Jurkat, Clone E6-1 (cell line): ENCODE measurements around the gene TMEM106B.

Experiments used
- DNase-seq: peaks from one replicate; pipeline ENCODE4 v3.0.0-alpha.2; 2011; ENCODE audit warnings: low read depth, low spot score
- H3K4me3 ChIP-seq: 2 replicates; pipeline ENCODE4 v1.5.1; 2011; ENCODE audit warnings: mild to moderate bottlenecking, low read length, control low read depth, moderate library complexity

TMEM106B gene

DNA sequence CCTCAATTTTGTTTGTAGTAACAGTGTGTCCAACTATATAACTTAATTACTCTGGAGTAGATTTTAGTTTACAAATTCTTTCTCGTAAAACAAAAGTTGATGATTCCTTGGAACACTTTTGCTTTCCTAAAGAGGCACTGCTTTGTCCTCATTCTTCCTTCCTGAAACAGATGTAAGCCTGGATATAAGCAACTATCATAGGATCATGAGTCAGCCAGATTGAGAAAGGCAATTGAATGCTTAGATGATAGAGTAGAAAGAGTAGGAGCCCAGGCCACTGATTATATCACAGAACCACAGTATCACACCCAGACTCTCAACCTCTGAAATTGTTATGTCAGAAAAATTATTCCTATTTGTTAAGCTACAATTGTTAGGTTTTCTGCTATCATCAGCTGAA lies 69.9 kb downstream of the TMEM106B start:
- no peak overlapping the region for H3K4me3 ChIP-seq

DNA sequence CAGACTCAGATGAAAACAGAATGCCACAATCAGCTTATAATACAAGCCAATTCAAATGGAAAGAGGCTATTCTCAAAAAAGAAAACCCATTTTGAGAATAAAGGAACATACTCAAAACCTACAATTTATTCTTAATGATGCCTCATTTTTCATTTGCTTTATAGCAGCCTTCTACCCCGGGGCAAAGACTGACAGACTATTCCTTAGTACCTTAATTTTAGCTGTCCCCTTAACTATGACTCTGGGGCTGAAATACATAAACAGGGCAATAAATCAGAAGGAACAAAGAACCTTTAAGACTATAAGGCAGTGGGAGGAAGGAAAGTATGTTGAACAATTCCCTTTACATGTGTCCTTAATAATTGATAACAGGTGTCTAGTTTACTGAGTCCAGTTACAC lies 76.8 kb downstream of the TMEM106B start:
- no peak for DNase-seq

More for the DNA sequence above, 69.9 kb downstream of the TMEM106B start:
- DNase-seq = no peak

DNA sequence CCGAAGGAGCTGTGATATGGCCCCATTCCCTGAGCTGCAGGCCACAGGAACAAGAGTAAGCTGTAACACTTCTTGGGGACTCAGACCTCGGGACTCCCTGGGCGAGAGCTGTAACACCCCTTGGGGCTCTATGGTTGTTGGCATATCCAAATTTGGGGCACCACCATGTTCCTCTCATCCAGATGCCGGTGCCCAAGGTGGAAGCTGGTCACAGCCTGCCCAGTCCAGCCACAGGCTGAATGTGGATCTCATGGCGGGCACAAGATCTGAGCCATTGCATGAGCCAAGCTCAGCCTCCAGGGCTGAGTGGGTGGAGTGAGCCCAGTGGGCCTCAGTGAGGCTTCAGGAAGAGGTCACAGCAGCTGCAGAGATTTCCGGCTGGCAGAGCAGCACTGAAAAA lies 78.9 kb downstream of the TMEM106B start:
- DNase-seq = no peak
- H3K4me3 ChIP-seq = no peak overlapping the region

More for the DNA sequence above, 76.8 kb downstream of the TMEM106B start:
- no peak overlapping the region for H3K4me3 ChIP-seq

DNA sequence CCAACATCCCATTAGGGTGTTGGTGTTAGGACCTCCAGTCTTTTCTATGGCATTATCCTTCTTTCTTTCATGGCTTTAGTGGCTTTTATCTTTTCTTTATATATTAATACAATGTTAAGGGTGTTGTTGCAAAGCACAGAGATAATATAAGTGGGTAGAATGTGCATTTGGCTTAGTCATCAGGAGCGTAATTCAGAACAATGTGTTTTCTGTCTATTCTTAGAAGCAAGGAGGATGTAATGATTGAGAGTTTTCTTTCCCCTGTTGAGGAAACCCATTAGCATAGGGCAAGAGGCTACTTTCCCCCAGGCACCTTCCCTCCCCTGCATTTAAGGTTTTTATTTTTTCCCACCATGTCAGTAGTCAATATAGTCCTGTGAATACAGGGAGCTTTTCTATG lies 79.7 kb downstream of the TMEM106B start:
- no peak for DNase-seq
- no peak overlapping the region for H3K4me3 ChIP-seq

DNA sequence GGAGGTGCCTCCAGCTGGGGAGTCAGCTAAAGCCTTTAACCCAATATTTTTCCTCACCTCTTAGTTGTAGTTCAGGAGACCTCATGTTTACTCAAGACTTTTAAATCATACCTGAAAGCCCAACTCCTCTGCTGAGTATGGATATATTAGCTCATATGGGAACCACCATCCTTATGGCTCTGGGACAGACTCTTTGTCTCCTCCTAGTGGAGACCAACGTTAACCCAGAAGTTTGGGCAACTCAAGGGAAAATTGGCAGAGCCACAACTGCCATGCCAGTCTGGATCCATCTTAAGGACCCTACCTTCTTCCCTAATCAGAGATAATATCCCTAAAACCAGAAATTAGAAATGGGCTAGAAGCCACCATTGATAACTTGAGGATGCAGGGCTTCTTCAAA lies 80.8 kb downstream of the TMEM106B start:
- no peak for DNase-seq
- H3K4me3 ChIP-seq = no peak overlapping the region
